ENCODE measurements around the gene EEF1AKMT3.
A peak's percentile ranks its signal among the peaks of the same experiment; 100 is the strongest.

EEF1AKMT3 gene

DNA sequence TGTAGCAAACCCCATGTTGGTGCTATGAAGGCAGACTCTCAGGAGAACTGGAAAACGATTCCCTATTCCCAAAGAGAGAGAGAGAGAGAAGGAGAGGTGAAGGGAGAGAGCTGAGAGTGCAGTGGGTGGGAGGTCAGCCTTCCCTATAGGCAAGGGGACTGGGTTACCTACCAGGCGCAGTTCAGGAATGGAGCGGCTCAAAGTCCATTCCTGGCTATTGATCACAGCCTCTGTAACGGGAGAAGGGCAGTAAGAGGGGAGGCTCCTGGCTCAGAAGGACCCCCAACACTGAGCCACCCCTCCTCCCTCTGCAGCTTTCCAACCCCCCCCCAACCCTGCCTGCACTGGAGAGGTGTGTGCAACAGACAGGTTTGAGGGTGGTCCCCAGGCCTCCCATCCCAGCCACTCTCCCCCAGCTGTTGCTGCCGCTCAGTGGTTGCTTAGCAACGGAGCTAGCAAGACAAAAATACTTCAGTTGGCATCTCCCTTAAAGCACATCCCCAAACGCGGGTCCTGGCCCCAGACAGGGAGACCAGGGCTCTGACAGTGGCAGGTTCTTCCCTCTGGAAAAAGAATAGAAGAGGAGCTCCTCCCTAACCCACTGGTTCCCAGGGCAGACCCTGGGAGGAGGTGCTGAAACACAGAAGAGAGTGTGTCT lies 37.1 kb upstream of the EEF1AKMT3 start:
- peak; percentile 59 for DNase-seq

DNA sequence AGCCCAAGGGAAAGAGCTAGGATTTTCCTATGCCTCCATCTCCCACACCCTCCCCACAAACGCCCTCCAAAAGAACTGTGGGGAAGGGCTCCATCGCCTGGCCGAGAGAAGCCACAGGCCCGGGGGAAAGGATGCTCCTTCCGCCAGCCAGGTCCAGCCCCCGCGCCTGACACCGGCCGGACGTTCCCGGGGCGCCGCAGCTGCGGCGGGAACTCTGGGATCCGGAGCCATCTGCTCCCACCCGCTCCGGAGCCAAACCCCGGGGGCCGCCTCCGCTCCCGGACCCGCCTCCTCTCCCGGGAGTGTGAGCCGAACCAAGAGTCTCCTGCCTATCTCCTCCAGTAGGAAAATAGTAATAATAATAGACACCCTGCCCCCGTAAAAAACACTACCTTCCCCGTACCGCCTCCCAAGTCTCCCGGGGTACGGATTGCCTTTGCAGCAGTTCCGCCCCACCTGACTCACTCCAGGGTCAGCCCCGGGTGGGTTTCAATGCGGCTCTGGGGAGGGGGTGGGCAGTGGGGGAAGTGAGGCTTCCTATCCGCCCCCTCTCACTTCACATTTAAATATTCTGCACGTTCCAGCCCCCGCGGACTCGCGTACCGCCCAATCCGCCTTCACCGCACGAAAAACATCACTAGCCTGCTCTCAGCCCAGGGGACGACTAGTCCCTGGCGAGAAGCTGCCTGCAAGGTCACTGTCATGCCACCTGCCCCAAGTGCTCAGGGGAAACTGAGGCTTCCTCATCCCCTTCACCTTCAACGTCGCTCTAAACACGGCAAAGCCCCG lies 36.3 kb upstream of the EEF1AKMT3 start:
- DNase-seq, result peak; percentile 73

DNA sequence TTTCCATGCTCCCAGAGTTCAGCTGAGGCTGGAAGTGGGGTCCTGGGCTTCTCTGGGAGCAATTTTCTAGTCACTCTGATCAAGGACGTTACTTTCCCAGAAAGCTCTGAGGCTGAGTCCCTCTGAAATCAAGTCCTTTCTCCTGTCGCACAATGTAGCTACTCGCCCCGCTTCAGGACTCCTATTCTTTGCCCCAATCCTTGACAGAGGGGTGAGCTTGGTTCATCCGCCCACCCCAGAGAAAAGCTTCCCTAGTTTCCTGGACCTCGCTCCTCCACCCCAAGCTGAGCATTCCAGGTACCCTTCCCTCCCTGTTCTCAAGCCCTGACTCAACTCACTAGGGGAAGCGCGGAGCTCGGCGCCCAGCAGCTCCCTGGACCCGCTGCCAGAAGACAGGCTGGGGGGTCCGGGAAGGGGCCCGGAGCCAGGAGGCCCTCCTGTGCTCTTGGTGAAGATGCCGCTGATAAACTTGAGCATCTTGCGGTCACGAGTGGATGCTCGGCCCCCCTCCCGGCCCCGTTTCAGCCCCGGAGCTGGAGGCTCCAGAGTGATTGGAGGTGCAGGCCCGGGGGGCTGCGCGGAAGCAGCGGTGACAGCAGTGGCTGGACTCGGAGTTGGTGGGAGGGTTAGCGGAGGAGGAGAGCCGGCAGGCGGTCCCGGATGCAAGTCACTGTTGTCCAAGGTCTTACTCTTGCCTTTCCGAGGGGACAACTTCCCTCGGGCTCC lies 35.5 kb upstream of the EEF1AKMT3 start:
- no peak for DNase-seq

DNA sequence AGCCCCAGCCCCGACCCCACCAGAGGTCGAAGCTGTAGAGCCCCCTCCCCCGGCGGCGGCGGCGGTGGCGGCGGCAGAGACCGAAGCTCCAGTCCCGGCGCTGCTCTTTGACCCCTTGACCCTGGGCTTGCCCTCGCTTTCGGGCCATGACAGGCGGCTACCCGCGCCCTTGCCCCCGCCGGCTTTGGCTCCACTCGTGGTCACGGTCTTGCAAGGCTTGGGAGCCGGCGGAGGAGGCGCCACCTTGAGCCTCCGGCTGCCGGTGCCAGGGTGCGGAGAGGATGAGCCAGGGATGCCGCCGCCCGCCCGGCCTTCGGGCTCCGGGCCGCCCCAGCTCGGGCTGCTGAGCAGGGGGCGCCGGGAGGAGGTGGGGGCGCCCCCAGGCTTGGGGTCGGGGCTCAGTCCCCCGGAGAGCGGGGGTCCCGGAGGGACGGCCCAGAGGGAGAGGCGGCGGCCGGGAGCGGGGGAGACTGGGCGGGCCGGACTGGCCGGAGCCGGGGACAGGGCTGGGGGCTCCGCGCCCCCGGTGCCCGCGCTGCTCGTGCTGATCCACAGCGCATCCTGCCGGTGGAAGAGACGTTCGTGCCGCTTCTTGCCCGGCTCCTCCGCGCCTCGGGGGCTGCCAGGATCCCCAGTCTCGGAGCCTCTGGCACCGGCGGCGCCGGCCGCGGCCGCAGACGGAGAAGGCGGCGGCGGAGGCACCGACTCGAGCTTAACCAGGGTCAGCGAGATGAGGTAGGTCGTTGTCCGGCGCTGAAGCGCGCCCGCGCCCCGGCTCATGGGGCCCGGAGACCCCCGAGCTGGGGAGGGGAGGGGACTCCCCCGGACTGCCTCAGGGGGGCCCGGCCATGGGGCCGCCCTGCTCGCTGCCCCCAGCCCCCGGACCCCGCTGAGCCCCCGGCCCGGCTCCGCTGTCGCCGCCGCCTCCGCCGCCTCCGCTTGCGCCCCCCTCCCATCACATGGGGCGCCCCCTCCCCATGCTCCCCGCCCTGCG lies 34.6 kb upstream of the EEF1AKMT3 start:
- peak; percentile 50 for DNase-seq

DNA sequence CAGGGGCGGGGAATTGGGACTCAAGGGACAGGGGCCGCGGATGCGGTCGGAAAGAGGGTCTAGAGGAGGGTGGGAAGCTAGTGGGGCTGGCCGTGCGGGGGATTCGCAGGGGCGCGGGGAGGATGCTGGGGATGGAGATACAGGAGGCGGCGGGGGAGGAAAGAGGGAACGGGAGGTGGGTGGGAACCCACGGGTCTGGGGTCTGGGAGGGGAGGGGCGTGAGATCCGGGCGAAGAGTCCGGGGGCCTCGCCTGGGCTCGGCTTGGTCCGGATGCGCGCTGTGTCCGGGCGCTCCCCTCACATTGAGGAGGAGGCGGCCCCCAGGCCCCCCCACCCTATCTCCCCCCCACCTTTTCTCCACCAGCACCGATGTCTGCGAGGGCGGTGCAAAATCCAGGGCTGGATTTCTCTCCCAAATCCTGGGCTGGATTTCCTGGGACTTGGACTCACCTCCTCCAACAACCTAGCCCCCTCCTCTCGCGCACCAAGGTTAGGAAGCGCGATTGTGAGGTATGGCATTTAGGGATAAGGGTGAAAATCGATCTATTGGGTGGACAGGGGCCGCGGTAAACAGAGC lies 33.7 kb upstream of the EEF1AKMT3 start, which contains the start of gene AGAP2:
TSS of gene AGAP2 (minus strand) at position 82 of the 577 bp plus-strand sequence. CDS start 496 bp downstream, outside the sequence.
- DNase-seq, result peak; percentile 77

DNA sequence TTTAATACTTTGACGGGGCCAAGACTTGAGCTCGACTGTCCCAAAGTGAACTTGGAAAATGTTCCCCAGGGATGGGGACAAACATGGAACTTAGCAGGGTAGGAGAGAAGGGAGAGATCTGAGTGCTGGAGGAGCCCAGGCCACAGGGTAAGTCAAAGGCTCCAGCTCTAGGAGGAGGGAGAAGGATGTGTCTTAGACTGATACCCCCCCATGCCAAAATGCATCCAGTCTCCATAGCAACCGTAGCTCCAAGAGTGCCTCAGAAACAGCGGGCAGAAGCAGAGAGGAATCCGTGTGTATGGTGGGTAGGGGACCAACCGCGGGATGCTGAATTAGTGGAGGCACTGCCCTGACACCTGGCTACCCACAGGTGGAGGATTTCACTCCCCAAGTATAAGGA lies 33.0 kb upstream of the EEF1AKMT3 start:
- DNase-seq, result no peak

DNA sequence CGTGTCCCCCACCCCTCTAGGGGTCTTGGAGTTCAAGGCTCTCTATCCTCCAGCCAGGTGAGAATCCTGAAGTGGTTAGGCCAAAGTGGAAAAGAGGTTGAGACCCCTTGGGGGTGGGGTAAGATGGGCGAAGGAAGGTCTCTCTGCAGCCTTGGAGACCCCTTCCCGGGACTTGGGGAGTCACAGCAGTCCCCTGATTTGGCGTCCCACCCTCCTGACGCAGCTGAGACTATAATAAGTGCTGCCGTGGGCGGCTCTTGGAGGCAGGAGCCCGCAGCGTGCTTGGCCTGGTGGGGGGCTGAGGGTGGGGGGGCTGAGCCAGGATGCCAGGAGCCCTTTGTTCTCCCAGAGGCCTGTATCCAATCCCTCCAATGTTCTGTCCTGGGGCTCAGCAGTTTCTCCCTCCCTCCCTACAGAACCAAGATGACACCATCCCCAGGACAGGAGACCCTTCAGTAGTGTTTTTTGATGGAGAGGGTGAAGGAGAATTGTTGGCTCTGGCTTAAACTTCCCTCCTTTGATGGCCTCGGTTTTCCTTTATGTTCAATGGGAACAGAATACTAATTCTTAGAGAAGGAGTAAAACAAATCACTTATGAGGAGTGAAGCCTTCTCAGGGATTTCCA lies 32.4 kb upstream of the EEF1AKMT3 start:
- no peak for DNase-seq

DNA sequence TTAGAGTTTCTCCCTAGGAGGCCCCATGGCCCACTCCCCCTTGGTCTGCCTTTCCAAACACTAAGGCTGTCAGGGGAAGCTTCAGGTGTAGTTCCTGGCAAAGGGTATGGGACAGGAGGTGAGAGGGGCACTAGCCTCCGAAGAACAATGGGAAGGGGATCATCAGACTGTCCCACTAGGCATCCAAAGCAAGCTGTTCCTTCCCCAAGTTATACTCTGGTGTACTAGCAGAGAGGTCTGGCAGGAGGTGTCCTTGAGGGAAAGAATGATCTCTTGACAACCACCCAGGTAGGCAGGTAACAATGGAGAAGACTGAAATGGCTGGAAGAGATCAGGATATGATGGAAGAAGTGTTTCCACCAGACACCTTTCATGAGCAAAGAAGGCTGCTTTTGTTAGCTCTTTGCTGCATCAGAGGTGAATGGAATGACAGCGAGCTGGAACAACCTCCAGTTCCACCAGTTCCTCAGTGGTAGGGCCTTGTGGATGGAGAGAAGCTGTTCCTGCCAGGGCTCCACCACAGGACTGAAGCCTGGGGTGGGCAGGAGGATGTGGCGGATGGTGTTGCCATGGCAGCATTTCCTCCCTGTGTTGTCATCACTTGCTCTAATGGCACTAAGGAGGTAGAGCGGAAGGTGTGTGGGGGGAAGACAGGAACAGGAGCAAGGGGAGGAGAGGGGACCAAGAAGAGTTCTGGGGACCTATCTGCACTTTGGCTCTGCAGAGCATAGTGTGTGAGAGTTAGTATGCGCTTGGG lies 31.6 kb upstream of the EEF1AKMT3 start:
- no peak for DNase-seq

DNA sequence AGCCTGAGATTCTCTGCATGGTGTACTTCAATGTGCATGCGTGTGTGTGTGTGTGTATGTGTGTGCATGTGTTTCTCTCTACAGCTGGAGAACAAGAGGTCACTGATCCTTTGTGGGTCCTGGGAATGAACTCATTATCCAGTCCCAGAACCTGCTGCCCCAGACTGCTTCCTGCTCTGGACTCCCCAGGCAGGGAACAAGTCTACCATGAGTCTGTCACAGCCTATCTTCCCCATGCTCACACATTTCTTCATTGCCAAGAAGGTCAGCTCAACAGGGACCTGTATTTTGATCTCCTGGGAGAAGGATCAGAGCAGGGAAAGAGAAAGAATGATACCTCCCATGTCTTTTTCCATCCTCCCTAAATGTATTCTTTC lies 31.0 kb upstream of the EEF1AKMT3 start:
- DNase-seq, result no peak

DNA sequence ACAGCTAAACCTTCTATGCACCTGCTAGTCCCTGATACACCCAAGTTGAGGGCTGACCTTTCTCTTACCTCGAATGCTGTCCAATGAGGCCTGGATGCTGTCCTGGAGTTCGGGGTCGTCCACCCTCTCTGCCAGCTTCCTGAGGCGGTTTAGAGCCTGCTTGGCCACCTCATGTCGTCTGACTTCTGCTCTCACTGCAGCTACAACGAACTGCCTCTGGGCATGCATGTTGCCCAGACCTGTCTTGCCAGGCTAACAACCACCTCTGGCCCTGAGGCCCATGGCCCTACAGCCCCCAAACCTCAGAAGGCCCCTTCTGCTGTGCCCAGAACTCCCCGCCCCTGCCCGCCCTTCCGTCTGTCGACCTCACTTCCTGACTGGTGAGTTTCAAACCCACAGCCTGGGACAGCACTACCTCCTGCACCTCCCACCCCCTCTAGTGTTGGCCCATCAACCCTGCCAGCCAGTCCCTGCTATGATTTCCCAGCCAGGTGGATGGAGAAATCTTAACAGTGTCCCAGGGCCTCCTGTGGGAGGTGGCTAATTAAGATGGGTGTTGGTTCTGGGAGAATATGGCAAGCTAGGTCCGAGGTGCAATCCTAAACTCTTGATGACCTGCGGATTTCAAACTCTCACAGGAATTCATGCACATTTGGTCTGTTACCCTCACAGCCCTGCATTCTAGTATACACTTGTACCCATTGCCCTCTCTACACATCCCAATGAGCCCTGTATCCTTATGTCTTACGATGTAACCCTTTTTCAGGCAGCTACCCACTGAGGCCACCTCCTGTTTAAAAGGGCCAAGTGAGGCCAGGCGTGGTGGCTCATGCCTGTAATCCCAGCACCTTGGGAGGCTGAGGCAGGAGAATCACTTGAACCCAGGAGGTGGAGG lies 30.3 kb upstream of the EEF1AKMT3 start:
- no peak for DNase-seq

DNA sequence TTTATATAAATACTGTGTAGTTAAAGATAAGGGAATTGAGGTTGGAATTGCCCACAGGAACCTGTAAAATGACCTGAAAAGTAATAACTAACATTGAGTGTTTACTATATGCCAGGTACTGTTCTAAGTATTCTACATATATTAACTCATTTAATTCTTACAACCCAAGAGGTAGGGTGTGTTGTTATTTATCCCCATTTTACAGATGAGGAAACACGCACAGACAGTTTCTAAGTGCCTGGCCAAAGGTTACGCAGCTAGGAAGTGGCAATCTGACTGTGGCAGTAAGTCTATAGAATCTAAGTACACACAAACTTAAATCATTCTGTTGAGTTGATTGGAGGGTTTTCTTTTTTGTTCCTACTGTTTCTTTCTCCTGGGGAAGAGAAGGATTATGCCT lies 28.6 kb upstream of the EEF1AKMT3 start:
- DNase-seq, result no peak

DNA sequence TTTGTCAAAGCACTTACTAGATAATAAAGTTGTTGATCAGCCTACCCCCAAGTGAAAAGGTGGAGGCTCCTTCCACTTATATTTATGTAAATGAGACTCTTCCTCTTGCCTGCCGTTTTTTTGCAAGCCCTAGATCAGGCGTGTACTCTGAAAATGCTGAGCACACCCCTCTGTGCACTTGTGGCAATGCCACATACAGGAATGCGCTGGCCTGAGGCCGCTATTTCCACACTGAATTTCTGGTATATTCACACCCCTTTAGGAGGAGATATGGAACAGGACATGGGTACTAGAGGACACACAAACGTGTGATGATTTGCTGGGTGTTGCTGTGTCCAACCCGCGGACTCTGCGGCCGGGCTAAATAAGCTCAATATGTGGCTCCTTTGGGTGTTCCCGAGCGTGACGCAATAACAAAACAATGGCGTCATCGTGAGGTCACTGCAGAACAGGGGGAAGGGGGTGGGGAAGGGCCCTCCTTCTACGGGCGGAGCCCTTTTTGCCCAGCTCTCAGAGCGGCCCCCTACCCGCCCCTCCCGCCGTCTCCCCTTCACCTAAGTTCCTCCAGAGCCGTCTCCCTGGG lies 28.1 kb upstream of the EEF1AKMT3 start:
- no peak for DNase-seq

DNA sequence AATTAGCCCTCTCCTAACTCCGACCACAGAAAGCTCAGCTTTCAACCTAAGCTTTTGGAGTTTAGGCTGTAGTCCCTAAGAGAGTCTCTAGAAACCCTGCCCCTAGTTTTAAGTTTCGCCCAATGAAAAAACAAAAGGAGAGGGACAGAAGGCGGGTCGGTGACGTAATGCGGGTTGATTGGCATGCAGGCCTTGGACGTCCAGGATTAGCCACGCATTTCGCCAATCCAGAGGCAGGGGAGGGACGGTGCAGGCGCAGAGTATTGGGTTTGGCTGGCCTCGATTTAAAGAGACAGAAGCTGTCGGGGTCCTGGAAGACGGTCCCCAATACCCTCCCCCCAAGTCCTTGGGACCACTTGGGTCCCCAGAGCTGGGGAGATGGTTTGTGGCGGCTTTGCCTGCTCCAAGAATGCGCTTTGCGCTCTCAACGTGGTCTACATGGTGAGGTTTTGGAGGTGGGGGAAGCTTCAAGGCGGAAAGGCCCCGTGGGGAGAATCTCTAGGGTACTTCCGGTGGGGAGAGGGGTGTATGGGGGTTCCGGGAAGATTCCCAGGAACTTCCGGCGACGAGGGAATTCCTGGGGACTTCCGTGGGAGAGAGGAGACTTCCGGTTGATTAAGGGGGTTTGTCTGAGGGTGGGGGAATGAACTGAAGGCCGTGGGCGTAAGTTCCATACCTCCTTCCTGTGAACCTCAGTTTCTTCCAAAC lies 27.5 kb upstream of the EEF1AKMT3 start, which contains the start of gene TSPAN31:
TSS of gene TSPAN31 (plus strand) at position 263 of the 708 bp plus-strand sequence. CDS start at position 379, 116 bp downstream.
- peak; percentile 100 for DNase-seq

DNA sequence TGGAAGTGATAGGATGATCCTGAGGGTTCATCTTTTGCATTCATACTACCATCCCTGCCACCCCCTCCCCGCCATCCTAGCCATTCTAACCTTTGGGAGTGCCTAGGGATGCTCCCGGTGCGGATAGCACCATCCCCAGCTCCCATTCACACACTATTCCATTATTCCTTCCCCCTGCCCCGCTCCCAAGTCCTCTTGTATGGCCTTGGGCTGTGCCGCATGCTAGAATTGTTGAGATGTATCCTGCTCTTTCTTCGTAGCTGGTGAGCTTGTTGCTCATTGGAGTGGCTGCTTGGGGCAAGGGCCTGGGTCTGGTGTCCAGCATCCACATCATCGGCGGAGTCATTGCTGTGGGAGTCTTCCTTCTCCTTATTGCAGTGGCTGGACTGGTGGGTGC lies 26.9 kb upstream of the EEF1AKMT3 start:
- DNase-seq, result no peak

DNA sequence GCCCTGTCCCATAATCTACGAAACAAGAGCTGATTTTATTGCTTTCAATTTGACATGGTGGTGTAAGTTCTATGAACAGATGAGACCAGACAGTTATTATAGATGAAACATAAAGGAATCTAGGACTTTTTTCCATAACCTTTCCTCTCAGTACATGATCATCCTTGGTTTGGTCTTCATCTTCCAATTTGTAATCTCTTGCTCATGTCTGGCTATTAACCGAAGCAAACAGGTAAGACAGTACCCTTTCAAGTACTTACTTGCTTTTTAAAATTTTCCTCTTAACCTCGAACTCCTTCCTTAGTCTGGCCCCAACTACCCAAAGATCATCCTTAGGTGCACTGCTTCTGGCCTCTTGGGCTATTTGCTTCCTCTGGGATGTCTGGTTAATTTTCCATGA lies 26.4 kb upstream of the EEF1AKMT3 start:
- no peak for DNase-seq

DNA sequence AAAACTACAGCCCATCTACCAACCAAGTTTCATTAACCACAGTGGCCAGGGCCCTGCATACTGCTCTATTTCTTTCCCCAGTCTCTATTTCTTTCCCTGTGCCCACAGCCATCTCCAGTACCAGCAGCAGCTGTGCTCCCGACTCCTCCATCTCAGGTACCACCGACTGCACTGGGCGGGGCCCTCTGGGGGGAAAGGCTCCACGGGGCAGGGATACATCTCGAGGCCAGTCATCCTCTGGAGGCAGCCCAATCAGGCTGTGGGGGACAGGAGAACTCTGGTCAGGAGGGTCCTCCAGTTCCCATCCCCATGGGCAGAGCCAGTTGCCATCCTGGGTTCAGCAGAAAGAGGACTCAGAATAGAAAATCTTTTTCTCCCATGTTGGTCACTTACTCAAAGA lies 23.4 kb upstream of the EEF1AKMT3 start:
- no peak for DNase-seq

DNA sequence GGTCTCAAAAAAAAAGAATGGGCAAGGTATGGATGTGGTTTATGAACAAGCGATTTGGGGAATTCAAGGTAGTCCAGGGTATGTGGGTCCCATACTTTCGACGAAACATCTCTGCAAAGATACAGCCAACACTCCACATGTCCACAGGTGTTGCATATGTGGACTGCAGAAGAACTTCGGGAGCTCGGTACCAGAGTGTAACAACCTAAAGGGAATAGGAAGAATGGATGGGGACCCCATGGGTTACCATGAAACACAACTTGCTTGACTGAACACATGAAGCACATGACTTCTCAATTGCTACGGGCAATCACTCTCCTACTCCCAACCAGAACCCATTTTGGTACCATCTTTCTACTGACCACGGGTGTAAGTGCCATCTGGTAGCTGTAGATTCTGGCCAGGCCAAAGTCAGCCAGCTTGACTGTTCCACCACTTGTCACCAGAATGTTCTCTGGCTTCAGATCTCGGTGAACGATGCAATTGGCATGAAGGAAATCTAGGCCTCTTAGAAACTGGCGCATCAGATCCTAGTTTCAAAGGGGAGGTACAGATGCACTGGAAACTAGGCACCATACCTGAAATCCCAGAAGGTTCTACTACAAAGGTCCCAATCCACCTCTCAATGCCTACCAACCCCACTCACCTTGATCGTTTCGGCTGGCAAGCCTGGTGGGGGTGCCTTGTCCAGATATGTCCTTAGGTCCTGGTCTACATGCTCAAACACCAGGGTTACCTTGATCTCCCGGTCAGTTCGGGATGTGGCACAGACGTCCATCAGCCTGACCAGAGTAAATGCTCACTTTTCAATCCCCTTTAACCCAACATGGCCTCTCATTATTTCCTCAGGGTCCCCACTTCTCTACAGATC lies 21.6 kb upstream of the EEF1AKMT3 start:
- no peak for DNase-seq

DNA sequence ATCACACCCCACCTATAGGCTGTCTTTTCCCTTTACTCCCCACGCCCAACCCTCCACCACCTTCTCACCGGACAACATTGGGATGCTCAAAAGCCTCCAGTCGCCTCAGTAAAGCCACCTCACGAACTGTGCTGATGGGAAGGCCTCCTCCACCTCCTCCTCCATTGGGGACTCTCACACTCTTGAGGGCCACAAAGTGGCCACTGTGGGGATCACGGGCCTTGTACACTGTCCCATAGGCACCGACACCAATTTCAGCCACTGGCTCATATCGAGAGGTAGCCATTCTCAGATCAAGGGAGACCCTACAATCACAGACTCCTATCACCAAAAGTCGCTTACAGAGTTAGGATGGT lies 21.0 kb upstream of the EEF1AKMT3 start:
- no peak for DNase-seq

Measured in NCI-H82 (cell line).